ENCODE results near the gene SDHC.
"Not testable (repeated sequence)": the region's sequence is repeated elsewhere in the genome, so short reads cannot be mapped to it uniquely, and the experiment has no call there.

Gene SDHC

DNA sequence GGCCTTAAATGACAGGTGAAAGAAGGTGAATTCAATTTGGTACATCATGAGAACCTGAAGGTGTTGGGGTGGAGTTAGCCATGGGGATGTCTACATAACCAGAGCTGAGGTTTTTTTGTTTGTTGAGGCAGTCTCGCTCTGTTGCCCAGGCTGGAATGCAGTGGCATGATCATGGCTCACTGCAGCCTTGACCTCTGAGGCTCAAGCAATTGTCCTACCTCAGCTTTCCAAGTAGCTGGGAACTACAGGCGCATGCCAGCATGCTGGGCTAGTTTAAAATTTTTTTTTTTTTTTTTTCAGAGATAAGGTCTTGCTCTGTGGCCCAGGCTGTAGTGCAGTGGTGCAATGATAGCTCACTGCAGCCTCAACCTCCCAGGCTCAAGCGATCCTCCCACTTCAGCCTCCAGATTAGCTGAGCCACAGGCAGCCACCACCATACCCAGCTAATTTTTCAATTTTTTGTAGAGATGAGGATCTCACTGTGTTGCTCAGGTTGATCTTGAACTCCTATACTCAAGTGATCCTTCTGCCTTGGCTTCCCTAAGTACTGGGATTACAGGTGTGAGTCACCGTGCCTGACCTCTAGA, 2.5 kb upstream of the SDHC start:
- no peak for DNase-seq

DNA sequence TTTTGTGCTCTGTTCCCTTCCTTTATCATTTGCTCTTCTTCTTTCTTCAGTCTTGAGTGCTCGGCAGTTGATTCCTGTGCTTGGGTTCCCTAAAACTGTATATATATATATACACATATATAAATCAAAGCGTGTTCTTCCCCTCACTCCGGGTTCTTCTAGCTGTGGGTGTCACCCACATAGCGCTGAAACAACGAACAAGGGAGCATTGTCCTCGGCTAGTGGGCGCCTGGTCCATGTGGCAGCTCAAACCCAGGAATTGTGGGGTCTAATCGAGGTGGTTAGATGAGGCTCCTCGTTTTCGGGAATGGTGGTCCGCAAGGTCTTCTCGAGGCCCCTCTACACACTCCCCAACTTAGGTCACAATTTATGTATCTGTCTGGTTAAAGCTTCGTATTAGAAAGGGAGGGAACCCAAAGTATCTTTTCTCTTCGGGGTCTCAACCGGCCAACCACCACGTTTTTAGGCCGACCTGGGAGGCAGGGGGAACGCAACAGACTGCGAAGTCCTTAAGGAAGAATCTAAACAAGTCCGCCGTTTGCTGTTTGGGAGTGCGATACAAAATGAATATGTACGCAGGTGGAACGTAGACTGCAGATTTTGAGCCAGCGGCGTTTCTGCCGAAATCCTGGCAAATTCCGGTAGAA, 504 bp upstream of the SDHC start:
- DNase-seq: no peak

DNA sequence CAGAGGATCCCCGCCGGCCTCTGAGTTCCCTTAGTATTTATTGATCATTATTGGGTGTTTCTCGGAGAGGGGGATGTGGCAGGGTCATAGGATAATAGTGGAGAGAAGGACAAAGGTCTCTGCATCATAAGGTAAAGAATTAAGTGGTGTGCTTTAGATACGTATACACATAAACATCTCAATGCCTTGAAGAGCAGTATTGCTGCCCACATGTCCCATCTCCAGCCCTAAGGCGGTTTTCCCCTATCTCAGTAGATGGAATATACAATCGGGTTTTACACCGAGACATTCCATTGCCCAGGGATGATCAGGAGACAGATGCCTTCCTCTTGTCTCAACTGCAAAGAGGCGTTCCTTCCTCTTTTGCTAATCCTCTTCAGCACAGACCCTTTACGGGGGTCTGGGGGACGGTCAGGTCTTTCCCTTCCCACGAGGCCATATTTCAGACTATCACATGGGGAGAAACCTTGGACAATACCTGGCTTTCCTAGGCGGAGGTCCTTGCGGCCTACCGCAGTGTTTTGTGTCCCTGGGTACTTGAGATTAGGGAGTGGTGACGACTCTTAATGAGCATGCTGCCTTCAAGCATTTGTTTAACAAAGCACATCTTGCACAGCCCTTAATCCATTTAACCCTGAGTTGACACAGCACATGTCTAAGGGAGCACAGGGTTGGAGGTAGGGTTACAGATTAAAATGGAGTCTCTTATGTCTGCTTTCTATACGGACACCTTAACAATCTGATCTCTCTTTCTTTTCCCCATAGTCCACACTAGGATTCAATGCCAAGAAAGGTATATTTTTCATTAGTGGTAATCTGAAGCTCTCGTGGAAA, 1.9 kb downstream of the SDHC start:
- DNase-seq: not testable (repeated sequence)

DNA sequence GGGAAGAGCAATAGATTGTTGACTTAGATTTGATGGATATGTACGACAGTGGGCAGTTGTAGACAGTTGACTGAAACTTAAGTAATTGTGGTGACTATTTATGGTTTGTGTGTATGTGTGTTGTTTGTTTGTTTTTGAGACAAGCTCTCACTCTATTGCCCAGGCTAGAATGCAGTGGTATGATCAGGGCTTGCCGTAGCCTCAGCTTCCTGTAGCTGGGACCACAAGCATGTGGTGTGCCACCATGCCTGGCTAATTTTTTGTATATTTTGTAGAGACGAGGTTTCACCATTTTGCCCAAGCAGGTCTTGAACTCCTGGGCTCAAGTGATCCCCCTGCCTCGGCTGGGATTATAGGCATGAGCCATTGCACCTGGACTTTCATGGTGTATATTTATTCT, 9.8 kb downstream of the SDHC start:
- DNase-seq: no peak

DNA sequence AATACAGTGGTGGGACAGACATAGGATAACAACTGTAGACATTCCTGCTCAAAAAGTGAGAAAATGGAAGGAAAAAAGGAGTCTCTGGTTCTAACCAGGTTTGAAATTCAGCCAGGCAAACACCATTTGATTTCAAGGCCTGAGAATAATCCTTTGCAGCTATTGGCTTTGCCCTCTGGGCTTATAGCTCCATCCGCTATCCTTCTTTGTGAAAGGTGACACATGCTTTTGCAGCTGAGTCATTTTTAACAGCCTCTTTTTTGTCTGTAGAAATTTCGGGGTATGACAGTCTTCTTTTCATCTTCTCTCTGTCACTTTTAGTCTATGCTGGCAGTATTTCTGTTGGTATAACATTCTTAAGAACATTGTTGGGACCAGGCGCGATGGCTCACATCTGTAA, 16.2 kb downstream of the SDHC start:
- no peak for DNase-seq

DNA sequence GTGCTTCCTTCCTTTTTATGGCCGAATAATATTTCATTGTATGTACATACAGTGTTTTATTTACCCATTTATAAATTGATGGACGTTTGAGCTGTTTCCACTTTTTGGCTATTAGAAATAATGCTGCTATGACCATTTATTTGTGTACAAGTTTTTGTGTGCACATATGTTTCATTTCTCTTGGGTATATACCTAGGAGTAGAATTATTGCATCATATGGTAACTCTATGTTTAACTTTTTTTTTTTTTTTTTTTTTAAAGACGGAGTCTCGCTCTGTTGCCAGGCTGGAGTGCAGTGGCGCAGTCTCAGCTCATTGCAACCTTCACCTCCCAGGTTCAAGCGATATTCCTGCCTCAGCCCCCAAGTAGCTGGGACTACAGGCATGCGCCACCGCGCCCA, 19.0 kb downstream of the SDHC start:
- DNase-seq: no peak

DNA sequence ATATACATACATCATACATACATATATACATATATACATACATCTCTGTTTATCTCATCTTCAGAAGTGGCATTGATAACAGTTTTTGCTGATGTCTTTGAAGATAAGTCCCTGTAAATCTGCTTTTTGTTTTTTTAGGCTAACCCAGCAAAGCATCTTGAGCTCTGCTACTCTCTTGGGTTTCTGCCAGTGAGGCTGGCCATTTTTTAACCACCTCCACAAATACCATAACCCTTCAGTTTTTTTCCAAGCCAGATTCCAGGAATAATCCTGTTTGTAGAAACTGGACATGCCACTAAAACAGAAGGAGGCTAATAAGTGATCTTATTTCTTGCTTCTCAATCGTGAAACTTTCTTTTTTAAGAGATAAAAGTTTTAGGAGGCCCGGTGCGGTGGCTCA, 21.6 kb downstream of the SDHC start:
- no peak for DNase-seq

DNA sequence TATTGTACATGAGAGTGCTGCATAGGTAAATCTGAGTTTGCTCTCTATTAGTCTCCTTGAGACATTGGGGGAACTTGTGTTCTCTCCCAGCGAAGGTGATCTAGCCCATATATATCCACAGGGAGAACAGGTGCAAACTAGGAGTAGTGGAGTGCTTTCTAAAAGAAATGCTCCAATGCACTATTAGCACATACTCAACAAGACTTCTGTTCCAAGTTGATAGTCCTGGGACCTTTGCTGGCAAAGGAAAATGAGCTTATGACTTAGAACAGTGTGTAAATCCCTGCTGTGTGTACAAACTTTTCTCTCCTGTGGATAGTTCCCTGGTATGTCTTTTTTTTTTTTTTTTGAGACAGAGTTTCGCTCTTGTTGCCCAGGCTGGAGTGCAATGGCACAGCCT, 28.0 kb downstream of the SDHC start:
- no peak for DNase-seq

DNA sequence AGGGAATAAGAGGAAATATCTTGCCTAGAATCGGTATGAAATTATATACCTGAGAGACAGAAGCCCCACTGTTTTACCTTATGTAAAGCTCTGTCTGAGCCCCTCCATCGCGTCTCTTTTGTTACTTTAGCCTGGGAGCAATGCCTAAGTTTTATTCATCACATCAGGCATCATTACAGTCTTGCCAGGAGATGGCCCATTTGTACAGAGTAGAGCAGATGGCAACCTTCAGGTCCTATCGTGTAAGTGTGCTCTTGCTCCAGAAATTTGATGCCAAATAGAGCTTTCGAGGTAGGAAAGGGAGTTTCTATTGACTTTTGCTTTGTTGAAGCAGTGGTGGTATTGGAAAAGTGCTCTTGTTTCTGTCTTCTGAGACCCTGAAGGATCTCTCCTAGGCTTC, 28.6 kb downstream of the SDHC start:
- DNase-seq: no peak

DNA sequence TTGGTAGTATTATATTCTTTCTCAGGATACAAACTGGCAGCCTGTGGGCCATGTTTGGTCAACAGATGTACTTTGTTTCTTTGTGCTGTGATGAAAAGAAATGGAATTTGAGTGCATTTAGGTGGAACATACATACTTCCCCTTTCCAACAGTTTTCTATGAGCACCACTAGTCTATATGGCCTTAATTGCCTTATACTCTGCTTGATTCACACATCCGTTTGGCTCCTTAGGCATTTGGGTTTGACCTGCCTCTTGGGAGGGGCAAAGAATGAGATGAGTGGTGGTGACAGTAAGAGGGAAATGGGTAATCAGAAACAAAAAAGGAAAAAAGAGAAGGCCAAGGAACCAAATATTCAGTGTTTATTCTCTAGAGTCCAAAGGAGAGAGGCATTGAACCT, 36.5 kb downstream of the SDHC start:
- DNase-seq: peak; percentile 27

DNA sequence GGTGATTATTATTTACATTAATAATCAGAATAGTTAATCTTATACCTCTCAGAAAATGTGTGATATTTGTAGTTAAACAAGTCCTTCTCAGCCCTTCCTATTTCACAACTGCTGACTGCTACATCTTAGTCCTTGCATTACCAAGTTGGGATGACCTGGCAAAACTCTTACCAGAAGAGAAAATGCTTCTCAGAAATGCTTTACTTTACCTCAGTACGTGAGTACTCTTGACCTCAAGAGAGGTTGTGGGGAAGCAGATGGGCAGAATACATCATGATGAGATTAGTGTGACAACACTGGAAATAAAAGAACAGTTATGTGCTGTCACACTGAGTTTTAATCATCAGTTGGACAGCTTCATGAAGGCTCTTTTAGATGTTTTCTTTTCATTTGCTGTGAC, 37.3 kb downstream of the SDHC start:
- DNase-seq: peak; percentile 43

DNA sequence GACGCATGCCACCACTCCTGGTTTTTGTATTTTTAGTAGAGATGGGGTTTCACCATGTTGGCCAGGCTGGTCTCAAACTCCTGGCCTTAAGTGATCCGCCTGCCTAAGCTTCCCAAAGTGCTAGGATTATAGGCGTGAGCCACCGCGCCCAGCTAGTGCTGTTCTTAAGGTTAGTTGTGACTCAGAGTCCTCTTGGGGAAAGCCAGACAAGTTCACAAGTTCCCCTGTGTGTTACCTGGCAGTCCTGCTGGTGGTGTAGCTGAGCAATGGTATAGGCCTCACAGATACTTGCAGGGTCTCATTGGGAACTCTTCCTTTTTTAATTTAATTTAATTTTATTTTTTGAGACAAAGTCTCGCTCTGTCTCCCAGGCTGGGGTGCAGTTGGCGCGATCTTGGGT, 42.9 kb downstream of the SDHC start:
- no peak for DNase-seq

DNA sequence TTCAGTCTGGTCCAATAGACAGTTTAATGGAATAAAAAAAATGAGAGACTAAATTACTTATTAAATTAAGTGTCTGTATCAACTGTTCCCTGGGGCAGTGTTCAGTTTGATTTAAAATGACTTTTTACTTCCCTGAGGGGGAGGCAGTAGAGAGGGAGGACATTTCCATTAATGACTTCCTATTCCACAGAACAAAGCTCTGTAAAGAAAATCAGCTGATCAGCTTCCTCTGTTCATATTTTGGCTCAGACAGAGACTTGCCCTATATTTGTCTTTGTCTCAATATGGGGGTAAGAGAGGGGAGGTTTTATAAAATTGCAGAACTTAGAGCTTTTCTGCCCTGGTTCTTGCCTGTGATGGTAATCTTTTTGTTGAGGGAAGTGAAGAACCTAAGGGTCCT, 45.1 kb downstream of the SDHC start:
- peak; percentile 74 for DNase-seq

DNA sequence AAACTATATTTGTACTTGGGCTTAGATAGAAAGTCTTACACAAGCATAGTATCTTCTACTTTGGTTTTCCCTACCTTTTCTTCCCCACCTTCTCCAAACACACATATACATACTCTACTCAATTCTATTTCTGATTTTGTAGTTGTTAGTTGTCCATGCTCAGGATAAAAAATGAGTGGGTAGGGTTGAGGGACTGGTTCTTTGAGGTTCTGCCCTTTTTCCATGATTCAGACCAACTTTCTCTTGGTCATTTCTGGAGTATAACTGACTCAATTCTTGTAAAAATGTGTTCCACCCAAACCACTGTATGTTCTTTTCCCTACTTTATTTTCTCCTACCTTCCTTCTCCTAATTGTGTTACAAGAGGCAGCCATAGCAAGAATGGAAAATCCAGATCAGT, 50.2 kb downstream of the SDHC start:
- DNase-seq: no peak

DNA sequence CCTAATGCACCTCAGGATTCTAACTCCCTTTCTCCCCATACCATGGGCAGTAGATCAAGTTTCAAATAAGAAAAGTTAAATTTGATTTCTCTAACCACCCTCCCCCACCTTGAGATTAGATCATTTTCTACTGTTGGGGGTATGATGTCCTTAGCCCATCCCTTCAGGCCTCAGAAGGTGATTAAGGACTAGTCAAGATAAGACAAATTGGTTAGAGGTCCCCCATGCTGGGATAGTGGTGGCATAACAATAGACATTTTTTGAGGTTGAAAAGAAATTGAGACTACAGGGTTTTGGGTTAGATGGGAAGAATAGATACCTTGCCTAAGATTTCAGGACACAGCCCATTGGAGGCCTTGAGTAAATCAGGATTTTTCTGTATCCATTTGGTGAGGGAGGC, 51.0 kb downstream of the SDHC start:
- DNase-seq: no peak

DNA sequence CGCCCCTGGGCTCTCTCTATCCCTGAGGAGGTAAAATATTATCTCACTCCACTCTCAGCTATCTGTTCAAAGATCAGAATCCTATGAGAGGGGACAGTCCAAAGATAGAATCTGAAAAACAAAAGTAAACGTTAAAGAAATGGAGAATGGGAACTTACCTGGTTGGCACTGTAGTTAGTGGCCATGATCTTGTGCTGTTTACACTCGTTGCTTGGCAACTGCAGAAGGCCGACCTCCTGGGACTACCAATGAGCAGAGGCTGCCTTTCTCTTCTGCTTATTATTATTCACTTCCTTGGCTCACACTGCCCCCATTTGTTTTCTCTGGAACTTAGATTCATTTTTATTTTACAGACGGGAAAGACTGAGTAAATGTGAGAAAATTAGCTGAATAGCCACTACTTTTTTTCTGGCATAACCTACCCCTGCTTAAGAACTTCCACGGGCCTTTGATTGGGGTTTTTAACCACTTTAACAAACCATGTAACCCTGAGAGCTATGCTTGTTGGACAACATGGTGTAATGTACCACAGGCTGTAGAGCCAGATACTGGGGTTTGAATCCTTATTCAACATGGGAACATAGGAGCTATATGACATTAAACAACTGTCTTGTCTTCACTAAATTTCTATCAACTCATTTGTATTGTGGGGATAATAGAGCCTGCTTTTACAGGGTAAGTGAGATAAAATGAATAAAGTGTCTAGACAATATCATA, 53.7 kb downstream of the SDHC start, which contains the start of gene CFAP126:
TSS of gene CFAP126 (minus strand) at position 193 of the 717 bp plus-strand sequence. CDS start at position 185, 8 bp downstream.
- DNase-seq: peak; percentile 73

DNA sequence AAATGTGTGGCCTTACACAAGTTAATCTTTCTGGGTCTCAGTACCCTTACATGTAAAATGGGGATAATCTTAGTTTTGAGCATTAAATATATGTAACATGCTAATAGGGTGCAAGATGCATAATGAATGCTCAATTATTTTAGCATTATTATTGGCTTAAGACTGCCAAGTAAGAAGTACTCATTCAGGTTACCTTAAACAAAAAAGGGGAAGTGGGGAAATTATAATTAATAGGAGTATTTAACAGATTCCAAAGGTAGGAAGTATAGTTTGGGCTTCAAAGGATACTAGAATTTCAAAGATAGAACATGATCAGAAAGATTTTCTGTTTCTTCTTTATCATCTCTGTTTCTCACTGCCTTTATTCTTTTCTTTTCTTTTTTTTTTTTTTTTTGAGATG, 59.3 kb downstream of the SDHC start:
- DNase-seq: no peak

DNA sequence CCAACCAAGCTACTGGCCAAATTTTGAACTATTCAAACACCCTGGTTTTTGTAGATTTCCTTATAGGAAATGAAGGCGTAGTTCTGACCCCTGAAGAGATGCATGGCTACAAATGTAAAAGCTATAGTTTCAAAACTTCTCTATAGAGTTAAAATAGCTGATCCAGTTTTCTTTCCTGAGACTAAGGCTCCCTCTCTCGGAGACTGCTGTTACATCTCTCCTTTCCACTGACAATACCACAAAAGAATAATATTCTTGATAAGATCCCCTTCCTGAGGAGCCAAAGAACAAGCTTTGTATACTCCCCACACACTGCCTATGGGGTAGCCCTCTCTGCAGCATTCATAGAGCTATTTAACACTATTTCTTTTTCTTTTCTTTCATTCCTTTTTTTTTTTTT, 60.2 kb downstream of the SDHC start:
- DNase-seq: peak; percentile 26

DNA sequence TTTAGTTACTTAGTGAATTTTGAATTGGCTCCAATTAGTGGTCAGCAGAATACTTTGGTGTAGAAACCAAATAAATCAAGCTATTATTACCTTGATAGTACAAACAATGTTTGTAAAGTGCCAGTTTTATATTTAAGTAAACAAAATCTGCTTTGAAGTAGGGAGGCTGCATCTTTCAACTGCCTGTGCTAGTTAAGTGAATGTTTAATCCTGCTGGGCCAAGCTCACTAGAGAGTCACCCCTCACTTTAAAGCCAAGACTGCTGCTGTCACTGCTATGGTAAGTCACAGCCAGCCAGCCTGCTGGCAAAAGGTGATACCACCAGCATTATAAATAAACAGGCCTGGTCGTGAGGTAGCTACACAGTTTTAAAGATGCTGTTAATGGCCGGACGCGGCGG, 63.8 kb downstream of the SDHC start:
- DNase-seq: no peak

DNA sequence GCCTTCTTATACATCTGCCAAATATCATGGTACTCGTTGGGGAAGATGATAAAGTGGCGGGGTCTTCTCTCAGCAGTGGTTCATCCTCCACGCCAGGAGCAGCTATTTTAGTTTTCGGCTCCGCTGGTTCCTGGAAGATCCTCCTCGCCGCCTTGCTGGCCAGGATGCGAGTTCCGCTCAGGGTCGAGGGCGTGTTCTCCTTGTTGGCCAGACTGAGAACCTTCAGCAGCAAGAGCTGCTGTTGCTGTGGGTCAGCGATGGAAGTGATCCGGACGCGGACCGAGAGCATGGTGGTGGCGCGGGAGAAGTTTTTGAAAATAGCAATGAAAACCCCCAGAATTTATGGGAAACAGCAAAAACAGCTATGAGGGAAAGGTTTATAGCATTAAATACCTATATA, 64.9 kb downstream of the SDHC start:
- DNase-seq: no peak

DNA sequence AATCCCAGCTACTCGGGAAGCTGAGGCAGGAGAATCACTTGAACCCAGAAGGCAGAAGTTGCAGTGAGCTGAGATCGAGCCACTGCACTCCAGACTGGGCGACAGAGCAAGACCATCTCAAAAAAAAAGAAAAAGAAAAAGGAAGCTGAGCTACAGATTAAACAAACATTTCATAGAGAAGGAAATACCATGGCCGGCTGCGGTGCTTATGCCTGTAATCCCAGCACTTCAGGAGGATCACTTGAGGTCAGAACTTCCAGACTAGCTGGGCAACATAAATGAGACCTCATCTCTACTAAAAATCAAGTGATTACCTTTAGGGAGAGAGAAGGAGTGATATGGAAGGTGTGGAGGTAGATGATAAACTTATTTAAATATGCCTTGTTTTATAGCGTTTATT, 67.5 kb downstream of the SDHC start:
- no peak for DNase-seq

DNA sequence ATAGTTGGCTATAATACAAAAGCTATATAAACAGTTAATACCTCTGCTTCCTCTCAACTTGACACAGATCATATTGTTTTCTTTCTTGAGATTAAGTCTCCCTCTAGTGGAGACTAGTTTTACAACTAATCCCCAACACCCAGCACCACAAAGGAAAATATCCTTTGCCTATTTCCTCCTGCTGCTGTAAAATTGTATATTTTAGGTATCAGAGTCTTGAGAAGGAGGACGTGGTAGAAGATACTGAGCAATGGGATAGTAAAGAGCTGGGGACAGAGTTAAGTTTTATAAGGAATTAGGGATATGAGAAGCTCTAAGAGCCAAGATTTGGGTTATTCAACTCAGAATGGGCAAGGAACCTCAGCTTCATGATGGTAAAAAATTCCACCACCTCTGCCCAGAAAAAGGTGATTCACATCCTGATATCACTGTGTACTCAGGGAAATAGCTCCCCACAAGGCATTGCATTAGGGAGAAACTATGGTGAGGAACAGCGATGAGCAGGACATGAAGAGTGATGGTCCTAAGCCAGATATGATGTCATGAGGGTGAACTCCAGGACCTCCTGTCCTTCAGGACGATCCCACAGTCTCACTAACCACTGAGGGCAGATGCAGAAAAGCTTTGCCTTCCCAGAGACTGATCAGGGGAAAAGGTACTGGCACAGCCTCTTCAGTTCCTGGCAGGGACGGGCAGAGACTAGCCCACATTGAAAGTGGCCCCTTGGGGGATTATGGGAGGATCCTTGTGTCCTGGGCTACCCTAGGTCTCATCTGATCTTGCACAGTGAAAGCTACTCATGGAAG, 68.2 kb downstream of the SDHC start:
- DNase-seq: peak; percentile 71

DNA sequence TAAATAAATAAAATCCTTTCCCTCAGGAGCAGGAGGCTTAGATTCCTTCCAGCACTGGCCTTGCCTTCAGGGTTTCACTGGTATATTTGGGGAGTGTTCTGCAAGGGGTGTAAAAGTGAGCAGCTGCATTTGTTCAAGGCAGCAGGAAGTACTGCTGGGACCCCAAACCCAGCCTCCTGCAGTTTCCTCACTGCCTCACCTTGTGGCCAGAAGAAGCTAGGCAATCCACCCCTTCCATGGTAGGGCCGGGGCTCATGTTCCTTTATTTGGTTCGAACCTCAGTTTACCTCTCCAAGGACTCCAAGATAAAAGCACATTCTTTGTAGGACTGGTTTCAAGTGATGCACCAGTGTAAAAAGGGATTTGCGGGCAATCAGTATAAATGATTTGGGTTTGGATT, 74.5 kb downstream of the SDHC start:
- DNase-seq: no peak

Data from inflammatory macrophage treated with lipopolysaccharide for 4 hours (primary cell).